NCI-H1694 treated with DMSO at 0.1 percent for 48 hours (cell line): ENCODE data around the gene DOCK2.
"Not testable (repeated sequence)": the region's sequence is repeated elsewhere in the genome, so short reads cannot be mapped to it uniquely, and the experiment has no call there.

Source experiments
- DNase-seq: peaks from one replicate; lab custom pipeline; 2025; lab: John Stamatoyannopoulos, UW

DOCK2 gene

DNA sequence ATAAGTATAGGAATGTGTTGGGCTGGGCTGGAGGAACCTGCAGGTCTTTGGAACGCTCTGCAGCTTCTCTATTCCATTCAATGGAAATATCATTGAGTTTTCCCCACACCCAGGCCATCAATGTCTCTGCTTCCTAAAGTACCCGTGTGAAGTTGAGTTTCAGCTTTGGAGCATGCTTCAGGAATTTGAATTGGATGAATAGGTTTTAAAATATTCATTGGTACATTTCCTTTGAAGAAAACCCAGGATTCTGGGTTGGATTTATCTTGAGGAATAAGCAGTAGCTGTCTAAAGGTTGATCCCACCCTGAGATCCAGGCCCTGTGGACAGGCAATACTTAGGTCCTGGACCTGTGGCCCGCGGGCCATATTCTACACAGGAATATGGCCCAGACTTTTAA is 306.0 kb downstream of the DOCK2 start:
- DNase-seq = no peak

DNA sequence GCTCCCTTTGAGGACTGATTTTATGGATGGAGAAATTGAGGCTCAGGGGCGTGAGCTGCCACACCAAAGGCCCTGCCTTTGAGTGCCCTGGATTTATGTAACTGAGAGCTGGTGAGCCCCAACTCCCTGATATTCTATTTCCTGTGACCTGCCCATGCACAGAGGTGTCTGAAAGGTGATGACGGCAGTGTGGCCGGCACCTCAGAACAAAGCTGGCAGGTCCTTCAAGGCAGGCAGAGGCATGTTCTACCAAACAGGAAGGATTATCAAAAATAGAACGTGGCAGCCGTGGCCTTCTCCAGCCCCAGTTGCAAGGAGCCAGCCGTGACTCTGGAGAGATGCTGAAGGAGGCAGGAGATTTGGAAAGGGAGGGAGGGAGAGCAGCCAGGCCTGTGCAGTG is 307.0 kb downstream of the DOCK2 start:
- no peak for DNase-seq

DNA sequence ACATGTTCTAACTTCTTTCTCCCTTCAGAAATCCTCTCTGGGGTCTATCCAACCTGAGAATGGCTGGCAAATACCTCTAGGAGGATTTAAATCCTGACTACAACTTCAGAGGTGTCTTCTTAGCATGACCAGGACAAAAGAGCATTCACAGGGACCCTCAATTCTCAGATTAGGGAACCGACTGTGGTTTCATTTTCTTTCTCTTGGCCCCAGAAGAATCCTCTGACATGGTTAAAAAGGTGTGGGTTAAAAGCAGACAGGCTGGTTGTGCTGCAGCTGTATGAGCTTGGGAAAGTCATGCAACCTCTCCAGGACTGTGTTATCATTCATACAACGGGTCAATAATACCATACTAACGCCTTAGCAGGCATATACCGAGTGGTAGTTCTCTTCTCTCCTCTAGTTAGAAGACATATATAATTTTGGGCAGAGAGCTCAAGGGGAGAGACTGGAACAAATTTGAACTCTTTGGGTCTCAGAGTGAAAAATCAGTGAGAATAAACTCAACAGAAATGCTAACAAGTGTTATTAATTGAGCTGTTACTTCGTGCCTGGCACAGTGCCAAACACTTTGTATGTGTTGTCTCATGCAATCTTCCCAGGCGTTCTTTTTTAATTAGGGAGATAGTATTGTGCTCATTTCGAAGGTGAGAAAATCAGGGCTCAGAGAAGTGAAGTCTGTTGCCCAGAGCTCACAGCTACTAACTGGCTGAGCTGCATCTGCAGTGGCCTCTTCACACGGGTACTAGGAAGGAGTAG is 308.0 kb downstream of the DOCK2 start:
- DNase-seq = no peak

DNA sequence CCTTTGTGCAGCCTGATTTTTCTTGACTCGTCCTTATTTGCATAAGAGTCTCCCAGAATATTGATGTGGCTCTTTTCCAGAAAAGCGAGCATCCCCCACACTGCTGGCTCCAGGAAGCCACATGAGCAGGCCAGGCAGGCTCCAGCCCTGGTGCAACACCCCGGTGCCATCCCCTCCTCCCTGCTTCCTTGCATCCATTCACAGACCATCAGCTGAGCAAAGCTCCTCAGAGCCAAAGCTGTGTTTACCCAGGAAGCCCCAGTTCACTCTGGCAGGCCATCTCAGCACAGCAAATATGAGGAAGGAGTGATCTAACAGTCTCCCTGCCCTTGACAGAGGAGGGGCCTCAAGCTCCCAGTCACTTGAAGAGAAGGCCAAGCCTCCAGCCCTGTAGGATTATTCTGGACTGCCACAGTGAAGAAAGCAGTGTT is 308.8 kb downstream of the DOCK2 start:
- no peak for DNase-seq

DNA sequence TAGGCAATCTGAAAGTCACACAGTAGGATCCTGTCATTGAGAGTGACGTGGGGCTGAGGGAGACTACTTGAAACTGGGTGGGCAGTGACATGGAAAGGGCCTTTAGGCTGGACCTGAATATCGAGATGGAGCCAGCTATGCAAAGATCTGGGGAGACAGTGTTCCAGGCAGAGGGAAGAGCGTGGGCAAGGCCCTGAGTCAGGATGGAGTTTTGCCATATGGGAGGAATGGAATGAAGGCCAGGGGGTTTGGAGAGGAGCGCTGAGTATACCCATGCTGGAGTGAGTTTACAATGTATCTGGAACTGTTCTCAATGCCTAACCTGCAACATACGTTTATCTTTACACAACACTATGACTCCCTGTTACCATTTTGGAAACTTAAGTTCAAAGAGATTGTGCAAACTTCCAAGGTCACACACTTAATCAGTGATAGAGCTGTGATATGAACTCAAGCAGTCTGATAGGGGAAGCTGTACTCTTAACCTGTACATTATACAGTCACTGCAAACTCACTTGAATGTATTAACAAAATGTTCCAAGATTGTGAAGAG is 309.7 kb downstream of the DOCK2 start:
- DNase-seq = no peak

DNA sequence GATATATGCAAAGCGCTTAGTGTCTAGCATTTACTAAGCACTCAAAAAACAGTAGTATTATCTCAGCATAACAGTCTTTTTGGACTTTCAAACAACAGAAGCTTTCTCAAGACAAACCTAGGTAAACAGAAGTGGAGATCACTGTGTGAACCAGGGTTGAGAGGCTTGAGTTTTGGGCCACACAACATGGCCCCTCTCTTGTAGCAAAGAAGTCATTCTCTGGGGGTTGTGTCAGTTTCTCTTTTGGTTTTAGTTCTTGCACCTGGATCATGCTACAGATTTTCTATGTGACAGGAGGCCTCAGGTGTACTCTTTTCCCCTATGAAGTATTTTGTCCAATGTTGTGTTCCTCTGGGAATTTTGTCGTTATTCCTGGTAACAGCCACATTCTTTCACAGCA is 313.3 kb downstream of the DOCK2 start:
- no peak for DNase-seq

DNA sequence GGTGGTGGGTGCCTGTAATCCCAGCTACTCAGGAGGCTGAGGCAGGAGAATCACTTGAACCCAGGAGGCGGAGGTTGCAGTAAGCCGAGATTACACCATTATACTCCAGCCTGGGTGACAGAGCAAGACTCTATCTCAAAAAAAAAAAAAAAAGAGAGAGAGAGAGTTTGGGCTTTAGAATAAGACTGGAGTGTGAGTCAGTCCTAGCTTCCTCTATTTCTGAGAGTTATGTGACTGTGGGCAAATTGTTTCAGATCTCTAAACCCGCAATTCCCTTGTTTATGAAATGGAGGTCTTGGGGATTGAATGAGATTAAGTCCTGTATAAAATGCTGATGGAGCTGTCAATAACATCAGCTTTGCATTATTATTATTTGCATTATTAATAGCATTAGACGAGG is 316.1 kb downstream of the DOCK2 start:
- not testable (repeated sequence) for DNase-seq

DNA sequence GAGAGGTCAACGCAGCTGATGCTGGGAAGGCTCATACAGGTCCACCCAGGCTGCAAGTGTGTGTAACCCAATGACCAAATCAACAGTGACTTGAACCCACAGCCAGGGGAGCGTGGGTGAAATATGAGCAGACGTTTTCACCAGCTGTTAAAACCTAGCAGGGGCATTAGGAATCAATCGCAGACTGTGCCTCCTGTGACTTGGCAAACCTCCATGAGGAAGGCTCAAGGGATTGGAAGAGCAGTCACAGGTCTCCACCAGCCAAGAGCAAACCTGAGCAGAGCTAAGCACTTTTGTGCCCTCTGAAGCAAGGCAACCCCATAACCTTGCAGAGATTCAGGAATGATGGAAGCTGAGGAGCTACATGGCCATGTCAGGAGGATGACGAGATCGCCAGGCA is 317.7 kb downstream of the DOCK2 start:
- DNase-seq = peak; percentile 53

DNA sequence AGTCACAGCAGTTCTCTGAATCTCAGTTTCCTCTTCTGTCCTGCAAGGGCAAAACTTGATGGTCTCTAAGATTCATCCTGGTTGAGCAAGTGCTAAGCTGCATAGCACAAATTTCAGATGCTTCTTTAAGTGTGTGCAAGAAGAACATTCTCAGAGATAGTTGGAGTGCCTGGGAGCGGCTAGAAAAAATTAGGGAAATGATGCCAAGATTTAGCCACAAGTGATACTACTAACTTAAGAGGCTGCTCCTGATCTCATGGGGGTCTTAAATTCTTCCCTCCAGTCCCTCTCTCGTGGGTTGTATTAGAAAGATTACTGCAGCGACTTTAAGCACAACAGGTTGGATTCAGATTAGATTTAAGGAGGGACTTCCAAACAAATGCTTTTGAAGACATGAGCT is 319.1 kb downstream of the DOCK2 start:
- DNase-seq = no peak

DNA sequence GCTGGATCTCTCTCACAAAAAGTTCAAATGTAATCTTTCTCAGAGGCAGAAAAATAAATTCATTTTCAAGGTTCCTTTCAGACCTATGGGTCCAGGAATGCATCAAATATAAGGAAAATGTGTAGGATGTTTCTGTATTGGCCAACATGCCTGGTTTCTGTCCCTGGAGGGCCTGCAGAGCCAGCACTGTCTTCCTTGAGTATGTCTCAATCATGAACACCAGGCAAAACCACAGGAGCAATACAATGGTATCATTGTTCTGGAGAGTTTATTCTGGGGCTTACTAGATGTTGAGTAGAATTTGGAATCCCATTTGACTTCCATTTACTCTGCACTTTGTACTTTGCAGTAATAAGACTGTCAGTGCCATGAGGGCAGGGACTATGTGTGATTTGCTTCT is 319.7 kb downstream of the DOCK2 start:
- DNase-seq = no peak

DNA sequence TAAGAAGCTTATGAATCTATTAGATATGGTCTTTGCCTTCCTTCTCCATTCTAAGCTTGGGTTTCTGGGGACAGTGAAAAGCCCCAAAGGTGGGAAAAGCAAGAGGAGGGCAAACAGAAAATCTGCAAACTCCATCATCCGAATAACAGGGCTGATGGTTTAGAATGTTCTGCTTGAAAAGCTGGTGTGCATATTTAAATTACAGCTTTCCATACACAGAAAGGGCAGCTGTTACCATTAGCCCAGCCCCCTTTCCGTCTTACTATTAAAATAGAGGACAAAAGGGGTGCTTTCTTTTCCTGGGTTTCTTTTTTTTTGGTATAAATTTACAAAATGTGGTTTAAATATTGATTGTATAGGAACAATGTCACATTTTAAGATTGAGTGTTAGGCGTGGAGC is 321.2 kb downstream of the DOCK2 start:
- no peak for DNase-seq

DNA sequence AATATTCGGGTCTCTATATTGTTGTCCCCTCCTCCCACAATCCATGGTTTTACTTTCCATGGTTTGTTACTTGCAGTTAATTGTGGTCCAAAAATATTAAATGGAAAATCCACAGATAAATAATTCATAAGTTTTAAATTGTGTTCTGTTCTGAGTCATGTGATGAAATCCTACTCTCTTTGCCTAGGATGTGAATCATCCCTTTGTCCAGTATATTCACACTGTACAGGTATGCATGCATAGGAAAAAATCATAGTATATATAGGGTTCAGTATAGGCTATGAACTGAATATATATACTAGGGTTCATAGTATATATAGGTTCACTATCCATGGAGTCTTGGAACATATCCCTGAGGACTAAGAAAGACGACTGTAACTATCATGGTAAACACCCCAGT is 323.6 kb downstream of the DOCK2 start:
- no peak for DNase-seq

DNA sequence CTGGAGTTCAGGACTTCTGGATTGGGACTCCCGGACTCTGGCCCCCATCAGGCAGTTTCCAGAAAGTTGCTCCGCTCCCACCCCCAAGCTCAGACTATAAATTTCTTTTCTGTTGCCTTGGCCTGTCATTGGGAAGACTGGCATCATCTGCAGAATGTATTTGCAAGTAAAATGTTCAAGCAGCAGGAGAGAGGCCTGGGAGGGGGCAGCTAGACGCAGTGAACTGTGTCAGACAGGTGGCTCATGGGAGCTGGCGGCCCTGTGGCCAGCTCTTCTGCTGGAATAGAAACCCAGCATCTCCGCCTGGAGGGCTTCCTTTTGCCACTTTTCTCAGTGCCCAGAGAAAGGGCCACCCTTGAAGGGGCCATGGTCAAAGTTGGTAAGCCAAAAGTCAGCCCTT is 327.2 kb downstream of the DOCK2 start:
- DNase-seq = no peak

DNA sequence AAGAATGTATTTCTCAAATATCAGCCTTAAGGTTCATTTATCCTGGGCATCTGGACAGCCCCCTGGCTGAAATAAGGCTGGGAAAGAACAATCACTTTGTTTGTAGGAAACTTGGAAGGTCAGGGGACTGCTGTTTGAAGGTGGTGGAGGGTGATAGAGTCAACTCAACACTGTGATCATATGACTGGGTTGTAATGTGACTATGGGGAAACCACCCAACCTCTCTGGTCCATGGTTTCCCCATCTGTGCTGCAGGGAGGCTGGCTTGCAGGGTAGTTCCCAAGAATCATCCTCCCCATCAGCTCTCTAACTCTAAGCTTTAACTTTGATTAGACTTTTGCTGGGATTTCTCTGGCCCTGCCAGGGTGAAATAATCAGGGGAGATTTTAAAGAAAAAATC is 333.3 kb downstream of the DOCK2 start:
- DNase-seq = no peak

DNA sequence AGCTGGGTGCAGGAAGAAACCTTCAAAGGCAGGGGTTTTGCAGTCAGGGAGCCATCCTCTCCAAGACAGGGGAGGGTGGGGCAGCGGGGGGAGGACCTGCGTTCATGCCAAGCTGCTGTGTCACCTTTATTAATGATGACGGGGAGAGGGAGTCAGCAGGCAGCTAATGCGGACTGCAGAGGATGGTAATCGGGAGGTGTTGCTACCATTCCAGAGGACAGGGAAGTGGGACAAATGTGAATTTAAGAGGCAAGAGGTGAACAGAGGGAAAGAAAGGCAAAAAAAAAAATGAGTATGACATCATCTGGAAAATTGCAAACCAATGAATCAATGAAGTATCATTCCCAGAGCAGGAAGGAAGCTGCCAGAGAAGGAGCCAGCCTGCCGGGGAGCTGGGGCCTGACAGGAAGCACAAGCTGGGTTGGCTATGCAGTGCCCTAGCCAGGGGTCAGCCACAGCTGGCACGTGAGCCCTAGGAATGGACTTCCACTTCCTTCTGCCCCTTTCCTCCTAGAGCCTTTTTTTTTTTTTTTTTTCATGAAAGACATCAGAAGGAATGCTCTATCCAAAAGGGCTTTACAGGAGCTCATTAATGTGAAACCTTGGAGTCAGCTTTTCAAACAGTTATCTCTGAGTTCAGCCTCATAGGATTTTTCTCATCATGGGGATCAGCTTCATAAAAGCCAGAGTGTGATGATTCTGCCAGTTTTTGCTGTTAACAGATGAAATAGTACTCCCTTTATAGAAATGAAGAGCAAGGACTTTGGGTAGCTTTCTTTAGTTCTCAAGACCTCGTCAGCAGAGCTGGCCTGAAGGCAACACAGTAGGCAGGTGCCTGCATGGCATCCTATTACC is 334.1 kb downstream of the DOCK2 start:
- no peak for DNase-seq

DNA sequence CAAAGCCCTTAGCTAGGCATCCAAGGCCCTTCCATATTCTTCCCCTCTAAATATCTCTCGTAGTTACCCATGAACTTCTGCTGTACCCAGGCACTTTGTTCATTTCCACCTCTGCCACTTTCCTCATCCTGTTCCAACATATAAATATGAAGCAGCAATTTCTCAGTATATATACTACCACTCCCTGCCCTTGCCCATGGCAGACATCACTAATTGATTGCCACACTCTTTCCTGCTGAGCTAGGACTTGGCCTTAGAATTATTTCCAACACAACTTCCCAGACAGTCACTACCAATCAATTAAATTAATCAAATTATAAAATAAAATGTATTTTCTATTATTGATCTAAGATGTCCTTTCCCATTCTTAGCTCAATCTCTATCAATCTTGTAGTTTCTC is 334.7 kb downstream of the DOCK2 start:
- DNase-seq = no peak

DNA sequence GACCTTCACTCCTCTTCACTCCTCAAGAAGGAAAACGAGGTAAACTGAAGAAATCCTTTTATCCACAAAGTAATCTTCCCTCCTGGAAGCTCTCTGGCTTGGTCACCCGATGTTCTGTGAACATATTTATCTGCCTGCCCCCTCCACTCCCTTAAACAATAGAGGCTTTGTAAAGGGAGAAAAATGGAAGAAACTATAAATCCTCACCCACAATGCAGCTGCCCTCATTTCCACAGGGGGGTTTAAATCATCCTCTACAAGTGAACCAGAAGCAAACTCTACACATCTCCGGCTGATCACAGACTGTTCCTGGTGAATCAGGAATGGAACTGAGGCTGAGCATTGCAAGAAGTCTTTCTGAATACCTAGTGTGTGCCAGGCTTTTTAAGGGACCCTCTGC is 336.0 kb downstream of the DOCK2 start:
- no peak for DNase-seq

DNA sequence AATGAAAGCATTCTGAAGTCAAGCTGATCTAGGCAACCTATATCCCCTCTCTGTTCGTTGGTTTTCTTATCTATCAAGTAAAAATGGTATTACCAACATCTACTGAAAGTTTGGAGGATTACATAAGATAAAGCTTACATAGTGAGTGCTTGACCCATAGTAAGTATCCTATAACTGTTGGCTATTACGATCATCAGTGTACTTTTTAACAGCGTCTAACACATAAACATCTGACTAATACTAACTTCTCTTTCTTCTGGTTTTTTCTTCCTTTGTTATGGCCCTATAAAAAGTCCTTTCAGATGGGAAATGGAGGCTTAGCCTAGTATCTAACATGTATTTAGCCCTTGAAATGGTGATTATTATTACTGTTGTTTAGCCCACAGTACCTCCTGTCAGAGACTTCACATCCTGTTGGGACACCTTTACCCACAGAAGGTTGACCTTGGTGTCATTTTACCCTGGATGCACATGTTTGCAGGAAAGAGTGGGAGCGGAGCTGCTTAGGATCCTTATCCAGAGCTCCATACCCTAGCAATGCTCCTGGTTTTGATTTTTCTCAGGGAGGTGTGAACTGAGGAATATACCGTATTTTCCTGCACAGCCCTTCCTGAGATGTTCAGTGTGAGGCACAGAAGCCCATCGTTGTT is 337.2 kb downstream of the DOCK2 start:
- no peak for DNase-seq

DNA sequence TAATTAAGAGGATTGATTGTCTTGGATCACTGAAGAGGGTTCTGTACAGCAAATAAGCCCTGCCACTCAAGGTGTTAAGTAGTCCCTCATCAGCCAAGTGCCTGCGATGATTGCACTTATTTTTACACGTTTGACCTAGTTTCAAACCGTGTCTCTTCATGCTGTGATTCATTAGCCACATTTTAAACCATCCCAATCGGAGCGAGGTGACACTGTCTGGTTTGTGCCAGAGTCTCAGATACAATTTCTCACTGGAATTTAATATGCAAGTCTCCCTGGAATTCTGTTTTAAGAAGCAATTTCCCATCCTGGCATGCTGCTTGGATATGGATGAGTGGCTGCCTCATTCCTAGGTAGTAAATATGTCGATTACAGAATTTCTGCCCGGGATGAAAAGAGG is 341.6 kb downstream of the DOCK2 start:
- DNase-seq = no peak

DNA sequence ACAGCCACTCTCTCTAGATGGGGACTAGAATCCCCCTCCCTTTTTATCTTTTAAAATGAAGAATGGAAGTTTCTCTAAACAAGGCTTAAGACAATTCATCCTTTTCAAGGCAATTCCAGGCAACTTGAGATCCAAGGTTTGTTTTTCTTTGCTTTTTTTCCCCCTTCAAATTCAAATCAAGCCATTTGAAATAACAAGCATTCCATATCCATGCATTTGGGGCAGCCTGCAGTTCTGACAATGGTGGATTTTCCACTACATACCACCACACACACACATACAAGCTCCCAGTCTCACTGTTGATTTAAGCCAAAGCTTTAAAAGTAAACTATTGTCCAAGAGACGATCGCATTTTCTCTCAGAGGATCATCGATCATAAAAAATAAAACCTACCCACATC is 342.8 kb downstream of the DOCK2 start:
- DNase-seq = no peak

DNA sequence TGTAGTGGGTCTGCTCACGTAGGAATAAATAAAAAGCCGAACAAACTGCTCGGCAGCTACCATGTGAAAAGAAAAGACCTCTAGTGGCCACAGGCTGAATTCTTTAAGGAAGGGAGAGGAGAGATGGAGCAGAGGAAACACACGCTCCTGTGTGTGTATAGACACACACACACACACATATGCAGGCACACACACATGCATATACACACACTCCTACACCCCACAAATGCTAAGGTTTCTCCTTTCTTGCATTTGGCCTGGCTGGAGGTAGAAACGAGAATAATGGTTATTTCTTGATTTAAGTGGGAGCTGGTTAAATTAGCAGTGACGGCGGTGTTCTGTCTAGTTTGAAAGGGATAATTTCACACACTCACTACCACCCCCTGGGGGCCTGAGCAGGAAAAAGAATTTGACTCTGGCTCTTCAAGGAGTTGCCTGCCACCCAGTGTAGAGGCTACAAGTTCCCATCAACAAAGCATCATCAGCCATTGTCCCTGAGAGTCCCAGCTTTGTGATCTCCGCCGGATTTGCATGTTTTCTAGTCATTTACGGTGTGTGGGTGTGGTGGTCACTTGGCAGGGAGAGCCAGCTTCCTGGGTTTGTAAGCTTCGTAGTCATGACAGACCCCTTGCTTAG is 343.5 kb downstream of the DOCK2 start, which contains the start of gene INSYN2B:
Gene INSYN2B (minus strand): TSS at position 78 of the 636 bp plus-strand sequence. CDS start 96,597 bp downstream, outside the sequence.
- DNase-seq = peak; percentile 93

DNA sequence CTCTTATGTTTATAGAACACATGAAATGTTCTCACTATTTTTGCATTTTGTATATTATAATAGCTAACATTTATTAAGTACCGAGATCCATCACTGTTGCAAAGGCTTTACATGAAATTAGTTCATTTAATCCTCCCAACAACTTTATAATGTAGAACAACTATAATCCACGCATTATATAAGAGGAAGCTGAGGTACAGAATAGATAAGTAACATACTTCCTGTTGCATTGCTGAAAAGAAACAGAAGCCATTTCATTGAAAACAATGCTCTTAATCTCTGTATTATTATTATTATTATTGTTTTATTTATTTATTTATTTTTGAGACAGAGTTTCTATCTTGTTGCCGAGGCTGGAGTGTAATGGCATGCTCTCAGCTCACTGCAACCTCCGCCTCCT is 351.1 kb downstream of the DOCK2 start:
- no peak for DNase-seq
